ENCODE results near the gene GJE1.
A peak's percentile ranks its signal among the peaks of the same experiment; 100 is the strongest.
"Not testable (repeated sequence)": the region's sequence is repeated elsewhere in the genome, so short reads cannot be mapped to it uniquely, and the experiment has no call there.

The GJE1 gene

DNA sequence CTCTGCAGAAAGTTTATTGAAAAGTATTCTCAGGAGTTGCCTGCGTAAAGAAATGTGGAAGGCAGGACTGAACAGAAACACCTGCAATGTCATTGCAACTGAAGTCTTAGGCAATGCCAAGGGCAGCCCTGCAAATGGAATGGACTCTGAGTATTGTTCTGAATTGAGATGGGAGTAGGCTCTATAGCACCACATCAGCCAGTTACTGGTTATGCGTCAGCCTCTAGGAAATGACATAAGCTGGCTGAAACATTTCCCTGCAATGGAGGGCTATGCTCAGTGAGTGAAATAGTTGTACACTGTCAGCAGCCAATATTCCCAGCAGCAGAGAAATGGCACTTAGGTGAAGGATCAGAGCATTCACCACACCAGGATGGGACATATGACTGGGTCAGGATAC lies 13.8 kb upstream of the GJE1 start:
- H3K27ac ChIP-seq = no peak overlapping the region
- TF ChIP-seq, protein P1, sequence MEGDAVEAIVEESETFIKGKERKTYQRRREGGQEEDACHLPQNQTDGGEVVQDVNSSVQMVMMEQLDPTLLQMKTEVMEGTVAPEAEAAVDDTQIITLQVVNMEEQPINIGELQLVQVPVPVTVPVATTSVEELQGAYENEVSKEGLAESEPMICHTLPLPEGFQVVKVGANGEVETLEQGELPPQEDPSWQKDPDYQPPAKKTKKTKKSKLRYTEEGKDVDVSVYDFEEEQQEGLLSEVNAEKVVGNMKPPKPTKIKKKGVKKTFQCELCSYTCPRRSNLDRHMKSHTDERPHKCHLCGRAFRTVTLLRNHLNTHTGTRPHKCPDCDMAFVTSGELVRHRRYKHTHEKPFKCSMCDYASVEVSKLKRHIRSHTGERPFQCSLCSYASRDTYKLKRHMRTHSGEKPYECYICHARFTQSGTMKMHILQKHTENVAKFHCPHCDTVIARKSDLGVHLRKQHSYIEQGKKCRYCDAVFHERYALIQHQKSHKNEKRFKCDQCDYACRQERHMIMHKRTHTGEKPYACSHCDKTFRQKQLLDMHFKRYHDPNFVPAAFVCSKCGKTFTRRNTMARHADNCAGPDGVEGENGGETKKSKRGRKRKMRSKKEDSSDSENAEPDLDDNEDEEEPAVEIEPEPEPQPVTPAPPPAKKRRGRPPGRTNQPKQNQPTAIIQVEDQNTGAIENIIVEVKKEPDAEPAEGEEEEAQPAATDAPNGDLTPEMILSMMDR (conservative IDR thresholded peaks at IDR 0.05) = no peak
- TF ChIP-seq ZFX (IDR thresholded peaks at IDR 0.05) = no peak

DNA sequence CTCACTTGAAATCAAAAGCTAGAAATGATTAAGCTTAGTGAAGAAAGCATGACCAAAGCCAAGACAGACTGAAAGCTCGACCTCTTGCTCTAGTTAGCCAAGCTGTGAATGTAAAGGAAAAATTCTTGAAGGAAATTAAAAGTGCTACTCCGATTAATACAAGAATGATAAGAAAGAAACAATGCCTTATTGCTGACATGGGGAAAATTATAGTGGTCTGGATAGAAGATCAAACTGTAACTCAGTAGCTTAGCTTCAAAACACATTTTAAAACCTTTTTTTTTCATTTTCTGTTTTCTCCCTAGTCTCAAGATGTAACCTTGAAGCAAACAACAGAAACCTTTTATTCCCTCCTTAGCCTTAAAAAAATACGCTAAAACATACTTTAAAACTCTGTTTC lies 11.4 kb upstream of the GJE1 start:
- no peak overlapping the region for H3K27ac ChIP-seq
- TF ChIP-seq, protein P1 (conservative IDR thresholded peaks at IDR 0.05) = no peak
- no peak for TF ChIP-seq ZFX (IDR thresholded peaks at IDR 0.05)

DNA sequence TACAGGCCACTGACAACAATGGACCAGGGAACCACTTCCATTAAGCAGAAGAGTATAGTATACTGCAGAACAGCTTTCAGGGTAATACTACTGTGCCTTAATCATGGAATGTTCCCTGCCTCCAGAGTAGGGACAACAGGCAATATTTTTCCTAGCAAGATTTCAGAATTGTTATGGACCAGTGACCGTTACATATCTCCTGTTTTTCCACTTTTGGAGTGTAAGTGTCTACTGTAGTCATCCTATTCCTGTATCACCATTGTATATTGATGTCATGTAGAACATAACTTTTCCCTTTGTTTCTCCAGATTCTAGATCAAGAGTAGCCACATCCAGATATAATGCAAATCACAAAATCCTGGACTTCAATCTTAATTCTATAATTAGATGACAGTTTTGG lies 1.9 kb upstream of the GJE1 start:
- TF ChIP-seq, protein P1 (conservative IDR thresholded peaks at IDR 0.05) = no peak
- no peak for TF ChIP-seq ZFX (IDR thresholded peaks at IDR 0.05)
- no peak overlapping the region for H3K27ac ChIP-seq

DNA sequence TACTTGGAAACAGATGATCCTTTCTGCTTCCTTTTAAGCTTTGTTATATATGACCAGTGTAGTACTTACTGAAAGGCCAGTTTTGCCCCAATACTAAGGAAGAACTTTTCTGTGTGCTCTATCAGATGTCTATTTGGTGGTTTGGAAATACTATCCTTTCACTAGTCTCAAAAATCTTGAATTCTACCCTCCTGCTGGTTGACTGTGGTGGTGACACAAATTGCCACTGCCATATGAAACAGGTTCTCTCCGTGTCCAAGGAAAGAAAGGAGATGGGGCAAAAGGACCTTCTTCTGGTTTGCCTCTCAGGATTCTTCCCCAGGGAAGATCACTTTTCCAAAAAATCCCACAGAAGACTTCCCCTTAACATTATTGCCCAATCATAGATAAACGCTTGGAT lies 6.2 kb downstream of the GJE1 start:
- TF ChIP-seq, protein P1 (conservative IDR thresholded peaks at IDR 0.05) = no peak
- TF ChIP-seq ZFX (IDR thresholded peaks at IDR 0.05) = no peak
- H3K27ac ChIP-seq = no peak overlapping the region

DNA sequence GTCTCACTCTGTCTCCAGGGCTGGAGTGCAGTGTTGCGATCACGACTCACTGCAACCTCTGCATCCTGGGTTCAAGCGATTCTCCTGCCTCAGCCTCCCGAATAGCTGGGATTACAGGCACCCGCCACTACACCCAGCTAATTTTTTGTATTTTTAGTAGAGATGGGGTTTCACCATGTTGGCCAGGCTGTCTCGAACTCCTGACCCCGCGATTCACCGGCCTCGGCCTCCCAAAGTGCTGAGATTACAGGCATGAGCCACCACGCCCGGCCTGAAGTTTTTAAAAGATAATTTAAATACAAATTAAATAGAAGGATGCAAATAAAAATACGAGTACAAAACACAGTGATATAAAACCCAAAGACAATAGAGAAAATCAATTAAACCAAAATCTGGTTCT lies 8.8 kb downstream of the GJE1 start:
- H3K27ac ChIP-seq = not testable (repeated sequence)

DNA sequence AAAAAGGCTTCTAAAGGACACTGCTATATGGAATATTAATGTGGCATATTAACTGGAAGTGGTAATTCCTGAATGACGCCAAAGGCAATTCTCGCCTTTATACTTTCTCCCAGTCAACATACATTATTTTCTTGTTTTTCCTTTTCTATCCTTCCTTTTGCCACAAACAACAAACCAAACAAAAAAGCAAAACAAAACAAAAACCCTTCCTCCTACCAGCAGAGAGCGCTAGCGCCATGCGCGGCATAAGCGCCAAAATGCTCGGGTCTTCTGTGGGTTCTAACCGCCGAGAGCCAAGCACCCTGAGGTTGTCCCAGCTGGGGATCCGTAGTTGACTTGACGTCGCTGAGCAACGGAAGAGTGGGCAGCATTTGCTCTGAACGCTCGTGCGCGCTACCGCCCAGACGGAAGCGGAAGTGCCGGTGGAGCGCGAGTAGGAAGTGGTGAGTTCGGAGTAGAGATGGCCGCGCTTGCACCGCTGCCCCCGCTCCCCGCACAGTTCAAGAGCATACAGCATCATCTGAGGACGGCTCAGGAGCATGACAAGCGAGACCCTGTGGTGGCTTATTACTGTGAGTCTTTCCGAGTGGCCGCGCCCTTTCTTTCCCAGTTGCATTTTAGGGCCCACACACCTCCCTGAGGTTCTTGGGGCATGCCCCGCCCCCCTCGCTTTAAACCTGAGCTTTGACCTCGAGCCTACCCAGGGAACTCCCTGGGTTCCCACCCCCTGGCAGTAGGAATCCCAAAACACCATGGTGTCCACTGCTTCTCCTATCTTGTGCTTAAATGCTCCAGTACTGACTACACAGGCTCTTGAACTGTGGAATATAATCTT lies 14.3 kb downstream of the GJE1 start, which contains the start of the genes NMBR and VTA1:
NMBR (minus strand) TSS at position 295 of the 835 bp plus-strand sequence. CDS start 58,464 bp downstream, outside the sequence.
VTA1 (plus strand) TSS at position 436 of the 835 bp plus-strand sequence; CDS start at position 461, 25 bp downstream.
- TF ChIP-seq, protein P1 (conservative IDR thresholded peaks at IDR 0.05) = peak; percentile 95
- TF ChIP-seq ZFX (IDR thresholded peaks at IDR 0.05) = no peak
- H3K27ac ChIP-seq = peak within 1 kb of the TSS; percentile 67

DNA sequence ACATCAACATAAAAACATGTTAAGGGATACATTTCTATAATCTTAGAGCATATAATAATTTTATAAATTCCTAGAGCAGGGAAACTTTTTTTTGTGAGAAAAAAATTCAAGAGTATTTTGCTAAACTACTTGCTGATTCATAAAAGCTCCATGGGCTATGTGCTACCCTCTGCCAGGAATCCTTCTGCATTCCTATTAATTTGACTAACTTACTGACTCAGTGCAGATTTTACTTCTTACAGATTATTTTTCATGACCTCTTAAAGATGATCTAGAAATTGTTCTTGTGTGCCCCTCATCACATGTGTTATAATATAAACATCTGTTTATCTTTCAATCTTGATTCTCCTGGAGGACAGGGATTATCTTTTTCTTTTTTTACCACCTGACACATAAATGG lies 20.0 kb downstream of the GJE1 start:
- H3K27ac ChIP-seq = no peak overlapping the region
- TF ChIP-seq, protein P1 (conservative IDR thresholded peaks at IDR 0.05) = no peak
- TF ChIP-seq ZFX (IDR thresholded peaks at IDR 0.05) = no peak

DNA sequence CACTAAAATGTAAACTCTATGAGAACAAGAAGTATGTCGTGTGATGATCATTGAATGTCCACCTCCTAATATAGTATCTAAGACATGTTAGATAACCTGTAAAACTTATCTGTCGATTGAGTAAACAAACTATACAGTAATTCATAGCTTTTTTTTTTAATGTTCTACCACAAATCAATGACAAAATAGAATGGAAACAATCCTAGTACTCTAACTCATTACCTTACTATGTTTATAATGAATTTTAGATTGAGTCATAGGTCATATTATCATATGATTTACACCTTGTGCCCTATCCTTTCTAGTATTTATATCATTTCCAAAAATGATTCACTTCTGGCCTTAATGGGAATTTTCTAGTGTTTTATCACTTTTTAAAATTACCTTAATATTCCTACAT lies 20.5 kb downstream of the GJE1 start:
- TF ChIP-seq, protein P1 (conservative IDR thresholded peaks at IDR 0.05) = no peak
- TF ChIP-seq ZFX (IDR thresholded peaks at IDR 0.05) = no peak
- H3K27ac ChIP-seq = no peak overlapping the region

All from C4-2B (cell line).